ENCODE data around the gene NOL9. TPM values are rescaled to one million over a fixed set of nuclear protein-coding genes. Genes with fewer than 3 reads are reported as not detected.

NOL9 gene
- total and polyA plus RNA-seq, 10 of the 15 experiments (the other 5 are each of a cell fraction or from before 2014, with no cell fraction given): 3.9 to 35.9 (median 23.0) TPM

DNA sequence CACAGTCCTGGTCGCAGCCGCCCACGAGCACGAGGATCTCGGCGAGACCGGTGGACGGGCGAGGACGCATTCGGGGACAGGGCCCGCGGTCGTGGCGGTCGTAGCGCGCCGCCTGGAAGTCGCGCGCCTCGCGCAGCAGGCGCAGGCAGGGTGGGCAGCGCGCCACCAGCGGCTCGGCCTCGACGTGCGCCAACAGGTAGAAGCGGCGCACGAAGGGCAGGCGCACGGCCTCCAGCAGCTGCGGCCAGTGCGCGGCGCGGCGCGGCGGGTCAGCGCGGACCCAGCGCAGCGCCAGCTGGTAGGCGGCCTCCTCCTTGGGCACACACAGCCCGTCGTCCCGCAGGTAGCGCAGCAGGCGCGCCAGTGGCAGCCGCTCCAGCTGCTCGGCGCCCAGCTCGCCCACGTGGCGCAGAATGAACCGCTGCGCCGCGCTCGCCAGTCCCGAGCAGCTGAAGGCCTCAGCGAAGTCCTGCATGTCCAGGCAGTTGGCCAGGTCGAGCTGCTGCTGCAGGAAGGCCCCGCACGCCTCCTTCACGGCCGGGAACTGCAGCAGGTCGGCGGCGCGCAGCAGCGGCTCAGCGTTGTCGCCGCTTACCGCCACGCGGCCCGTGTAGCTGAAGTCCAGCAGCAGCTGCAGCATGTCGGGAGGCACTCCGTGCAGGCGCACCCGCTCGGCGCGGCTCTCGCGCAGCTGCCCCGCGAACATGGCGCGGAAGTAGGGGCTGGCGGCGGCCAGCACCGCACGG, 47.8 kb upstream of the NOL9 start:
- RAD21 ChIA-PET (ENCODE audit: unreplicated experiment): interaction anchor here (1.1 to 3.9 kb wide), 2 partner anchors 21 to 24 kb away, joined by 3 to 38 read pairs; partner anchors contain the start of gene ZBTB48
- POLR2A ChIA-PET: interaction anchor here (0.8 to 1.3 kb wide), 5 partner anchors 10 to 24 kb away, joined by 3 to 10 read pairs (median 4); partner anchors contain the start of gene ZBTB48
- CTCF ChIA-PET: interaction anchor here (5.4 kb wide), 1 partner anchor 48 kb away, joined by 39 read pairs; the partner anchor contains the start of genes NOL9 and TAS1R1
- no peak for FAIRE-seq
- H3K36me3 ChIP-seq (ENCODE audit: control insufficient read depth in 2 of 2, insufficient read depth in 2 of 2, low read length in 1 of 2): peaks cover 2 to 8% of the 10 kb centered on the region in 2 experiments; a peak in 2 of 4 replicates
- no peak for DNase-seq (ENCODE audit: low read depth, low spot score)
- no peaks in the 10 kb centered on the region for H3K9me3 ChIP-seq (replicated peaks; ENCODE audit: control insufficient read depth, insufficient read depth, low read length)
- no peaks in the 10 kb centered on the region for H3K27me3 ChIP-seq (replicated peaks in 1 of 2; ENCODE audit: control insufficient read depth in 2 of 2, insufficient read depth in 2 of 2, low read length in 1 of 2)
- SMC1A ChIA-PET (ENCODE audit: uncharacterized antibody, unreplicated experiment): interaction anchor here (1.6 kb wide), 1 partner anchor 49 kb away, joined by 4 read pairs; no protein-coding TSS in a partner anchor
- peak overlapping the region; percentile 94 for H3K4me3 ChIP-seq
- ATAC-seq: peak; percentile 64
- H4K20me1 ChIP-seq (ENCODE audit: control insufficient read depth, insufficient read depth): no peaks in the 10 kb centered on the region
- intact Hi-C loops (cut with micrococcal nuclease; ENCODE audit: unreplicated experiment): loop anchor here (1.0 kb wide), 1 partner anchor 11 kb away; the partner anchor contains the start of gene PHF13
- peak overlapping the region; percentile 100 for H3K4me2 ChIP-seq (ENCODE audit: control insufficient read depth, insufficient read depth)
- peaks cover 36% of the 10 kb centered on the region for H3K79me2 ChIP-seq (ENCODE audit: control insufficient read depth, insufficient read depth, low read length)
- BruUV-seq (replicated peaks): no TSS peak
- peak overlapping the region; percentile 79 for H3K27ac ChIP-seq (ENCODE audit: control insufficient read depth, insufficient read depth)
- under 1% methylated on average over 103 of the region's 103 CpGs for WGBS (ENCODE audit: insufficient coverage, insufficient replicate concordance, low lambda C conversion rate, missing lambda C conversion rate)
- H3K9ac ChIP-seq (ENCODE audit: control insufficient read depth, insufficient read depth, low read length): peak overlapping the region; percentile 84
- peaks cover 13% of the 10 kb centered on the region for H3K4me1 ChIP-seq (ENCODE audit: control insufficient read depth, insufficient read depth, low read length)
- H2AFZ ChIP-seq (ENCODE audit: control insufficient read depth, low read depth, low read length): peak overlapping the region; percentile 70
- in situ Hi-C loops (cut with MboI): no loop called here
- TF ChIP-seq SIN3A (IDR thresholded peaks at IDR 0.05; ENCODE audit: low read depth, low read length) (peak; percentile 41; the same call in 1 of the 2 replicates), LARP7 (IDR thresholded peaks at IDR 0.05) (peak; percentile 82), HDAC6 (IDR thresholded peaks at IDR 0.05; ENCODE audit: unreplicated experiment) (peak; percentile 67), BCL11A (IDR thresholded peaks at IDR 0.05; ENCODE audit: low read depth, low read length) (no peak), SREBF2 (IDR thresholded peaks at IDR 0.05; ENCODE audit: low read length) (no peak), YY1 (IDR thresholded peaks at IDR 0.05; ENCODE audit: low read depth, low read length) (peak; percentile 44; the same call in 1 of the 2 replicates), CREM (IDR thresholded peaks at IDR 0.05; ENCODE audit: low read depth) (no peak), EGR1 (IDR thresholded peaks at IDR 0.05; ENCODE audit: borderline replicate concordance in 1 of 2, low read depth in 2 of 2, low read length in 2 of 2) (no peak), POLR2A (IDR thresholded peaks at IDR 0.05; ENCODE audit: low read depth, low read length) (peak; percentile 3; the same call in 1 of the 2 replicates), IKZF2 (IDR thresholded peaks at IDR 0.05) (no peak), PAX8 (IDR thresholded peaks at IDR 0.05) (no peak)
- TF ChIP-seq, protein P1, sequence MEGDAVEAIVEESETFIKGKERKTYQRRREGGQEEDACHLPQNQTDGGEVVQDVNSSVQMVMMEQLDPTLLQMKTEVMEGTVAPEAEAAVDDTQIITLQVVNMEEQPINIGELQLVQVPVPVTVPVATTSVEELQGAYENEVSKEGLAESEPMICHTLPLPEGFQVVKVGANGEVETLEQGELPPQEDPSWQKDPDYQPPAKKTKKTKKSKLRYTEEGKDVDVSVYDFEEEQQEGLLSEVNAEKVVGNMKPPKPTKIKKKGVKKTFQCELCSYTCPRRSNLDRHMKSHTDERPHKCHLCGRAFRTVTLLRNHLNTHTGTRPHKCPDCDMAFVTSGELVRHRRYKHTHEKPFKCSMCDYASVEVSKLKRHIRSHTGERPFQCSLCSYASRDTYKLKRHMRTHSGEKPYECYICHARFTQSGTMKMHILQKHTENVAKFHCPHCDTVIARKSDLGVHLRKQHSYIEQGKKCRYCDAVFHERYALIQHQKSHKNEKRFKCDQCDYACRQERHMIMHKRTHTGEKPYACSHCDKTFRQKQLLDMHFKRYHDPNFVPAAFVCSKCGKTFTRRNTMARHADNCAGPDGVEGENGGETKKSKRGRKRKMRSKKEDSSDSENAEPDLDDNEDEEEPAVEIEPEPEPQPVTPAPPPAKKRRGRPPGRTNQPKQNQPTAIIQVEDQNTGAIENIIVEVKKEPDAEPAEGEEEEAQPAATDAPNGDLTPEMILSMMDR (IDR thresholded peaks at IDR 0.05 in 2 of 3, conservative IDR thresholded peaks at IDR 0.05 in 1 of 3; ENCODE audit: control insufficient read depth in 2 of 3, extremely low read depth in 1 of 3, insufficient read depth in 1 of 3, low read depth in 3 of 3, low read length in 3 of 3): 0 out of 6 replicates have a peak, but pooled peaks of 1 of the 3 experiments have one; percentile 2
- TF ChIP-seq, protein P2, sequence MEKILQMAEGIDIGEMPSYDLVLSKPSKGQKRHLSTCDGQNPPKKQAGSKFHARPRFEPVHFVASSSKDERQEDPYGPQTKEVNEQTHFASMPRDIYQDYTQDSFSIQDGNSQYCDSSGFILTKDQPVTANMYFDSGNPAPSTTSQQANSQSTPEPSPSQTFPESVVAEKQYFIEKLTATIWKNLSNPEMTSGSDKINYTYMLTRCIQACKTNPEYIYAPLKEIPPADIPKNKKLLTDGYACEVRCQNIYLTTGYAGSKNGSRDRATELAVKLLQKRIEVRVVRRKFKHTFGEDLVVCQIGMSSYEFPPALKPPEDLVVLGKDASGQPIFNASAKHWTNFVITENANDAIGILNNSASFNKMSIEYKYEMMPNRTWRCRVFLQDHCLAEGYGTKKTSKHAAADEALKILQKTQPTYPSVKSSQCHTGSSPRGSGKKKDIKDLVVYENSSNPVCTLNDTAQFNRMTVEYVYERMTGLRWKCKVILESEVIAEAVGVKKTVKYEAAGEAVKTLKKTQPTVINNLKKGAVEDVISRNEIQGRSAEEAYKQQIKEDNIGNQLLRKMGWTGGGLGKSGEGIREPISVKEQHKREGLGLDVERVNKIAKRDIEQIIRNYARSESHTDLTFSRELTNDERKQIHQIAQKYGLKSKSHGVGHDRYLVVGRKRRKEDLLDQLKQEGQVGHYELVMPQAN (conservative IDR thresholded peaks at IDR 0.05): peak; percentile 55
- TF ChIP-seq, protein P3, sequence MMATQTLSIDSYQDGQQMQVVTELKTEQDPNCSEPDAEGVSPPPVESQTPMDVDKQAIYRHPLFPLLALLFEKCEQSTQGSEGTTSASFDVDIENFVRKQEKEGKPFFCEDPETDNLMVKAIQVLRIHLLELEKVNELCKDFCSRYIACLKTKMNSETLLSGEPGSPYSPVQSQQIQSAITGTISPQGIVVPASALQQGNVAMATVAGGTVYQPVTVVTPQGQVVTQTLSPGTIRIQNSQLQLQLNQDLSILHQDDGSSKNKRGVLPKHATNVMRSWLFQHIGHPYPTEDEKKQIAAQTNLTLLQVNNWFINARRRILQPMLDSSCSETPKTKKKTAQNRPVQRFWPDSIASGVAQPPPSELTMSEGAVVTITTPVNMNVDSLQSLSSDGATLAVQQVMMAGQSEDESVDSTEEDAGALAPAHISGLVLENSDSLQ (IDR thresholded peaks at IDR 0.05): 0 out of 2 replicates have a peak, but pooled peaks have one; percentile 13
- TF ChIP-seq, protein P4, sequence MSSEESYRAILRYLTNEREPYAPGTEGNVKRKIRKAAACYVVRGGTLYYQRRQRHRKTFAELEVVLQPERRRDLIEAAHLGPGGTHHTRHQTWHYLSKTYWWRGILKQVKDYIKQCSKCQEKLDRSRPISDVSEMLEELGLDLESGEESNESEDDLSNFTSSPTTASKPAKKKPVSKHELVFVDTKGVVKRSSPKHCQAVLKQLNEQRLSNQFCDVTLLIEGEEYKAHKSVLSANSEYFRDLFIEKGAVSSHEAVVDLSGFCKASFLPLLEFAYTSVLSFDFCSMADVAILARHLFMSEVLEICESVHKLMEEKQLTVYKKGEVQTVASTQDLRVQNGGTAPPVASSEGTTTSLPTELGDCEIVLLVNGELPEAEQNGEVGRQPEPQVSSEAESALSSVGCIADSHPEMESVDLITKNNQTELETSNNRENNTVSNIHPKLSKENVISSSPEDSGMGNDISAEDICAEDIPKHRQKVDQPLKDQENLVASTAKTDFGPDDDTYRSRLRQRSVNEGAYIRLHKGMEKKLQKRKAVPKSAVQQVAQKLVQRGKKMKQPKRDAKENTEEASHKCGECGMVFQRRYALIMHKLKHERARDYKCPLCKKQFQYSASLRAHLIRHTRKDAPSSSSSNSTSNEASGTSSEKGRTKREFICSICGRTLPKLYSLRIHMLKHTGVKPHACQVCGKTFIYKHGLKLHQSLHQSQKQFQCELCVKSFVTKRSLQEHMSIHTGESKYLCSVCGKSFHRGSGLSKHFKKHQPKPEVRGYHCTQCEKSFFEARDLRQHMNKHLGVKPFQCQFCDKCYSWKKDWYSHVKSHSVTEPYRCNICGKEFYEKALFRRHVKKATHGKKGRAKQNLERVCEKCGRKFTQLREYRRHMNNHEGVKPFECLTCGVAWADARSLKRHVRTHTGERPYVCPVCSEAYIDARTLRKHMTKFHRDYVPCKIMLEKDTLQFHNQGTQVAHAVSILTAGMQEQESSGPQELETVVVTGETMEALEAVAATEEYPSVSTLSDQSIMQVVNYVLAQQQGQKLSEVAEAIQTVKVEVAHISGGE (CRISPR knock-in tag; IDR thresholded peaks at IDR 0.05): no peak
